Right atrium auricular region (tissue), 2 donors: Measurements from ENCODE around the gene ALOX15B. TPM values are rescaled to one million over a fixed set of nuclear protein-coding genes. Genes with fewer than 3 reads are reported as not detected.

Source experiments
- DNase-seq: peaks from one replicate; pipeline ENCODE4 v3.0.0-alpha.2; 2019; ENCODE audit warnings: low spot score
- H3K27ac ChIP-seq, 2 donors: fragments of 200-600 bp; sonication (generic); 1 replicate in 1 of 2; 2 replicates in 1 of 2; pipeline ENCODE4 v1.5.1; 2016 to 2019
- H3K27me3 ChIP-seq, 2 donors: fragments of 200-600 bp; sonication (generic); one replicate each; pipeline versions ENCODE4 v1.5.1 to v1.6.0; 2017 to 2019
- H3K36me3 ChIP-seq: fragments of 200-600 bp; sonication (generic); one replicate; pipeline ENCODE4 v1.5.1; 2016
- H3K4me1 ChIP-seq, 2 donors: fragments of 200-600 bp; sonication (generic); one replicate each; pipeline versions ENCODE4 v1.5.1 to v1.6.0; 2017 to 2019
- H3K4me3 ChIP-seq, 2 donors: fragments of 200-600 bp; sonication (generic); 1 replicate in 1 of 2; 2 replicates in 1 of 2; pipeline ENCODE4 v1.5.1; 2017 to 2019; ENCODE audit warnings: mild to moderate bottlenecking in 1 of 2, moderate library complexity in 1 of 2
- H3K9me3 ChIP-seq, 2 donors: fragments of 200-600 bp; sonication (generic); one replicate each; pipeline ENCODE4 v1.5.1; 2019
- CTCF ChIP-seq, 2 donors: fragments of 200-600 bp; sonication (generic); IDR thresholded peaks; one replicate each; pipeline ENCODE4 v1.5.1; 2019; ENCODE audit warnings: antibody characterized with exemption in 2 of 2
- total RNA-seq, 2 donors: library from RNA; depleted of rRNA; stranded (reverse); fragments of >200 nt; gene quantifications; one replicate each; pipeline ENCODE4 v1.1.0, GENCODE V29; 2016

The ALOX15B gene
- total RNA-seq, 2 donors from 2014 or later = 1.2 to 1.8 TPM

- Histone ChIP-seq H3K9me3 (no peaks in the 10 kb centered on the region), H3K4me3 (no peak overlapping the region), H3K4me1 (peaks cover 0 to 10% of the 10 kb centered on the region in 2 donors), H3K27me3 (no peaks in the 10 kb centered on the region), H3K27ac (no peak overlapping the region), H3K36me3 (no peaks in the 10 kb centered on the region)
- DNase-seq = no peak
- TF ChIP-seq CTCF (IDR thresholded peaks at IDR 0.05) = no peak
These were observed 14.7 kb downstream of the ALOX15B start for GRCh38 chr17:8053600-8053999.

- no peaks in the 10 kb centered on the region for H3K36me3 ChIP-seq
- H3K4me3 ChIP-seq = no peak overlapping the region
- H3K27ac ChIP-seq = no peak overlapping the region
- H3K9me3 ChIP-seq = no peaks in the 10 kb centered on the region
- no peak for DNase-seq
- TF ChIP-seq CTCF (IDR thresholded peaks at IDR 0.05) = no peak
- H3K4me1 ChIP-seq = peaks cover 0 to 10% of the 10 kb centered on the region in 2 donors
- H3K27me3 ChIP-seq = peaks cover 0 to 8% of the 10 kb centered on the region in 2 donors
These were observed 17.0 kb downstream of the ALOX15B start for GRCh38 chr17:8055851-8056231.

- DNase-seq = peak; percentile 73
- Histone ChIP-seq H3K9me3 (no peaks in the 10 kb centered on the region), H3K4me1 (peaks cover 0 to 10% of the 10 kb centered on the region in 2 donors), H3K36me3 (no peaks in the 10 kb centered on the region), H3K4me3 (no peak overlapping the region), H3K27me3 (peaks cover 4 to 8% of the 10 kb centered on the region in 2 donors), H3K27ac (no peak overlapping the region)
- TF ChIP-seq CTCF (IDR thresholded peaks at IDR 0.05) = no peak
These were observed 17.5 kb downstream of the ALOX15B start for GRCh38 chr17:8056232-8056975.

GRCh38 chr17:8056976-8057625 is 18.2 kb downstream of the ALOX15B start:
- no peak for DNase-seq
- Histone ChIP-seq H3K4me1 (peaks cover 0 to 10% of the 10 kb centered on the region in 2 donors), H3K9me3 (no peaks in the 10 kb centered on the region), H3K27me3 (peaks cover 8 to 9% of the 10 kb centered on the region in 2 donors), H3K27ac (no peak overlapping the region), H3K36me3 (no peaks in the 10 kb centered on the region), H3K4me3 (no peak overlapping the region)
- no peak for TF ChIP-seq CTCF (IDR thresholded peaks at IDR 0.05)

GRCh38 chr17:8057691-8058114 is 18.8 kb downstream of the ALOX15B start:
- Histone ChIP-seq H3K4me3 (no peak overlapping the region), H3K36me3 (no peaks in the 10 kb centered on the region), H3K27me3 (peaks cover 8 to 15% of the 10 kb centered on the region in 2 donors), H3K9me3 (no peaks in the 10 kb centered on the region), H3K27ac (no peak overlapping the region), H3K4me1 (peaks cover 0 to 16% of the 10 kb centered on the region in 2 donors)
- peak; percentile 48 to 88 for TF ChIP-seq CTCF (IDR thresholded peaks at IDR 0.05)
- peak; percentile 64 for DNase-seq
